Vagina (tissue), 2 donors: ENCODE measurements around the gene TTI1. TPM values are rescaled to one million over a fixed set of nuclear protein-coding genes. Genes with fewer than 3 reads are reported as not detected.
A peak's percentile ranks its signal among the peaks of the same experiment; 100 is the strongest.

Experiments
- DNase-seq, 2 donors: peaks; one replicate each; pipeline ENCODE4 v3.0.0-alpha.2; 2017; ENCODE audit errors: extremely low spot score in 2 of 2
- H3K27ac ChIP-seq: fragments of 200-600 bp; sonication (generic); one replicate; pipeline ENCODE4 v1.5.1; 2019
- H3K27me3 ChIP-seq: fragments of 200-600 bp; sonication (generic); one replicate; pipeline ENCODE4 v1.5.1; 2019
- H3K36me3 ChIP-seq, 2 donors: fragments of 200-600 bp; sonication (generic); one replicate each; pipeline ENCODE4 v1.5.1; 2017 to 2019
- H3K4me1 ChIP-seq: fragments of 200-600 bp; sonication (generic); one replicate; pipeline ENCODE4 v1.5.1; 2019
- H3K4me3 ChIP-seq, 2 donors: fragments of 200-600 bp; sonication (generic); 1 replicate in 1 of 2; 2 replicates in 1 of 2; pipeline ENCODE4 v1.5.1; 2016 to 2019
- H3K9me3 ChIP-seq: fragments of 200-600 bp; sonication (generic); one replicate; pipeline ENCODE4 v1.5.1; 2019
- CTCF ChIP-seq, 3 experiments: fragments of 450-650 bp in 2 of 3; fragments of 200-600 bp in 1 of 3; sonication (generic) in 1 of 3; IDR thresholded peaks; one replicate each; pipeline ENCODE4 v1.5.1; 2017 to 2019; ENCODE audit warnings: antibody characterized with exemption in 3 of 3, mild to moderate bottlenecking in 2 of 3, moderate library complexity in 2 of 3
- POLR2A ChIP-seq, 2 donors: fragments of 450-650 bp; IDR thresholded peaks; one replicate each; pipeline ENCODE4 v1.6.1; 2017; ENCODE audit warnings: antibody characterized with exemption in 2 of 2, mild to moderate bottlenecking in 2 of 2, moderate library complexity in 2 of 2
- POLR2AphosphoS5 ChIP-seq, 2 donors: sonication (generic); formaldehyde crosslinking; IDR thresholded peaks; one replicate each; pipeline ENCODE4 v1.9.0; 2017; ENCODE audit warnings: antibody characterized with exemption in 2 of 2, mild to moderate bottlenecking in 2 of 2, low read depth in 1 of 2; ENCODE audit not compliant: insufficient read depth in 1 of 2
- intact Hi-C: fragments of 100-400 bp; cut with DNase I; formaldehyde crosslinking; loops from one replicate; pipeline ENCODE4 v1.15.1; 2023
- total RNA-seq: library from RNA; depleted of rRNA; stranded (reverse); fragments of >200 nt; gene quantifications from one replicate; pipeline ENCODE4 v1.2.3, GENCODE V29; 2016

Gene TTI1
- total RNA-seq, 1 donor from 2014 or later, result 13.5 TPM

GRCh38 chr20:37987602-37988290 lies 45.5 kb downstream of the TTI1 start:
- no peaks in the 10 kb centered on the region for H3K9me3 ChIP-seq
- no peak overlapping the region for H3K27ac ChIP-seq
- TF ChIP-seq POLR2AphosphoS5 (IDR thresholded peaks at IDR 0.05; ENCODE audit: insufficient read depth in 1 of 2, low read depth in 1 of 2) (no peak), CTCF (IDR thresholded peaks at IDR 0.05) (no peak), POLR2A (IDR thresholded peaks at IDR 0.05) (no peak)
- peaks cover 0 to 10% of the 10 kb centered on the region in 2 donors for H3K36me3 ChIP-seq
- H3K4me1 ChIP-seq, result peaks cover 28% of the 10 kb centered on the region
- intact Hi-C loops, result no loop called here
- no peak overlapping the region for H3K4me3 ChIP-seq
- peak in 1 of 2 donors; percentile 70 for DNase-seq
- H3K27me3 ChIP-seq, result no peaks in the 10 kb centered on the region

- peaks cover 20% of the 10 kb centered on the region for H3K4me1 ChIP-seq
- H3K4me3 ChIP-seq, result no peak overlapping the region
- DNase-seq, result peak; percentile 61 to 69
- intact Hi-C loops, result no loop called here
- TF ChIP-seq POLR2AphosphoS5 (IDR thresholded peaks at IDR 0.05; ENCODE audit: insufficient read depth in 1 of 2, low read depth in 1 of 2) (no peak), CTCF (IDR thresholded peaks at IDR 0.05) (no peak), POLR2A (IDR thresholded peaks at IDR 0.05) (no peak)
- H3K27ac ChIP-seq, result no peak overlapping the region
- peaks cover 0 to 16% of the 10 kb centered on the region in 2 donors for H3K36me3 ChIP-seq
- no peaks in the 10 kb centered on the region for H3K27me3 ChIP-seq
- H3K9me3 ChIP-seq, result no peaks in the 10 kb centered on the region
These were observed 46.2 kb downstream of the TTI1 start for GRCh38 chr20:37986873-37987601.

GRCh38 chr20:37986044-37986858 lies 47.0 kb downstream of the TTI1 start:
- H3K27ac ChIP-seq, result no peak overlapping the region
- no peak overlapping the region for H3K4me3 ChIP-seq
- TF ChIP-seq POLR2AphosphoS5 (IDR thresholded peaks at IDR 0.05; ENCODE audit: insufficient read depth in 1 of 2, low read depth in 1 of 2) (no peak), CTCF (IDR thresholded peaks at IDR 0.05) (no peak), POLR2A (IDR thresholded peaks at IDR 0.05) (no peak)
- no peaks in the 10 kb centered on the region for H3K27me3 ChIP-seq
- intact Hi-C loops, result no loop called here
- H3K9me3 ChIP-seq, result no peaks in the 10 kb centered on the region
- peak in 1 of 2 donors; percentile 55 for DNase-seq
- peaks cover 18% of the 10 kb centered on the region for H3K4me1 ChIP-seq
- H3K36me3 ChIP-seq, result peaks cover 0 to 18% of the 10 kb centered on the region in 2 donors

- no peak overlapping the region for H3K4me3 ChIP-seq
- peaks cover 18% of the 10 kb centered on the region for H3K4me1 ChIP-seq
- intact Hi-C loops, result no loop called here
- TF ChIP-seq POLR2AphosphoS5 (IDR thresholded peaks at IDR 0.05; ENCODE audit: insufficient read depth in 1 of 2, low read depth in 1 of 2), result no peak
- no peaks in the 10 kb centered on the region for H3K9me3 ChIP-seq
- peak; percentile 64 to 87 for DNase-seq
- no peaks in the 10 kb centered on the region for H3K27me3 ChIP-seq
- H3K27ac ChIP-seq, result no peak overlapping the region
- peaks cover 0 to 23% of the 10 kb centered on the region in 2 donors for H3K36me3 ChIP-seq
These were observed 49.1 kb downstream of the TTI1 start for GRCh38 chr20:37984018-37984785.

GRCh38 chr20:37983286-37983685 lies 50.0 kb downstream of the TTI1 start:
- Histone ChIP-seq H3K36me3 (peaks cover 0 to 23% of the 10 kb centered on the region in 2 donors), H3K27me3 (no peaks in the 10 kb centered on the region), H3K4me1 (peaks cover 18% of the 10 kb centered on the region), H3K4me3 (no peak overlapping the region), H3K27ac (no peak overlapping the region), H3K9me3 (no peaks in the 10 kb centered on the region)
- peak; percentile 58 to 70 for DNase-seq
- TF ChIP-seq CTCF (IDR thresholded peaks at IDR 0.05) (no peak), POLR2AphosphoS5 (IDR thresholded peaks at IDR 0.05; ENCODE audit: insufficient read depth in 1 of 2, low read depth in 1 of 2) (no peak), POLR2A (IDR thresholded peaks at IDR 0.05) (no peak)
- intact Hi-C loops, result no loop called here
